ENCODE measurements around the gene HS6ST3. TPM values are rescaled to one million over a fixed set of nuclear protein-coding genes. Genes with fewer than 3 reads are reported as not detected.

HS6ST3 gene
- total and polyA plus RNA-seq, 9 of the 15 experiments (the other 6 are each of a cell fraction or from before 2014, with no cell fraction given) = not detected

GRCh38 chr13:96314974-96315373 lies 225.1 kb downstream of the HS6ST3 start:
- Histone ChIP-seq H3K9me1 (ENCODE audit: control insufficient read depth, insufficient read depth, low read length) (no peaks in the 10 kb centered on the region), H3K4me1 (replicated peaks in 1 of 2; ENCODE audit: control insufficient read depth in 2 of 2, insufficient read depth in 2 of 2, low read length in 2 of 2) (no peaks in the 10 kb centered on the region), H2AFZ (ENCODE audit: low read depth, low read length) (no peak overlapping the region), H3K27ac (ENCODE audit: extremely low read depth, low read depth, low read length) (no peak overlapping the region), H3K79me2 (ENCODE audit: control insufficient read depth, insufficient read depth, low read length) (no peaks in the 10 kb centered on the region), H3K4me2 (ENCODE audit: insufficient read depth, low read length) (no peak overlapping the region), H4K20me1 (replicated peaks; ENCODE audit: control insufficient read depth, insufficient read depth, low read length) (no peaks in the 10 kb centered on the region), H3K4me3 (no peak overlapping the region), H3K27me3 (ENCODE audit: control insufficient read depth in 2 of 2, insufficient read depth in 2 of 2, low read length in 2 of 2) (no peaks in the 10 kb centered on the region), H3K9ac (ENCODE audit: insufficient read depth in 1 of 2, low read depth in 2 of 2, low read length in 2 of 2) (no peak overlapping the region), H3K36me3 (ENCODE audit: control insufficient read depth, insufficient read depth, low read length) (no peaks in the 10 kb centered on the region), H3K9me3 (replicated peaks; ENCODE audit: control insufficient read depth, insufficient read depth, low read depth, low read length) (no peaks in the 10 kb centered on the region)
- ChIA-PET POLR2A (no interaction called here), CTCF (ENCODE audit: low intra/inter-chr PET ratio) (no interaction called here)
- FAIRE-seq (no peak), ATAC-seq (no peak), DNase-seq (ENCODE audit: extremely low read depth in 1 of 4, low spot score in 3 of 4) (no peak)
- in situ Hi-C loops (cut with MboI) = no loop called here
- WGBS (ENCODE audit: insufficient coverage, low coverage, missing lambda C conversion rate) = 0% methylated on average over 1 of the region's 1 CpG
- intact Hi-C loops (cut with micrococcal nuclease) = no loop called here
- BruUV-seq (replicated peaks) = no TSS peak
- TF ChIP-seq ZNF263 (CRISPR knock-in tag; IDR thresholded peaks at IDR 0.05; ENCODE audit: borderline replicate concordance) (no peak), ZNF592 (IDR thresholded peaks at IDR 0.05) (no peak), PRMT5 (CRISPR knock-in tag; IDR thresholded peaks at IDR 0.05) (no peak), TRIM24 (IDR thresholded peaks at IDR 0.05) (no peak), ELF4 (CRISPR knock-in tag; IDR thresholded peaks at IDR 0.05) (no peak), MCM7 (IDR thresholded peaks at IDR 0.05) (no peak), RAD51 (IDR thresholded peaks at IDR 0.05; ENCODE audit: borderline replicate concordance, low read depth) (no peak), RNF2 (IDR thresholded peaks at IDR 0.05) (no peak), TAL1 (IDR thresholded peaks at IDR 0.05) (no peak), ZNF707 (CRISPR knock-in tag; conservative IDR thresholded peaks at IDR 0.05) (no peak)
